NCI-H2196 (cell line): ENCODE data around the gene MGME1.

Experiments
- DNase-seq: peaks from one replicate; lab custom pipeline; 2025; ENCODE audit not compliant: unreplicated experiment; lab: John Stamatoyannopoulos, UW

Gene MGME1, protein sequence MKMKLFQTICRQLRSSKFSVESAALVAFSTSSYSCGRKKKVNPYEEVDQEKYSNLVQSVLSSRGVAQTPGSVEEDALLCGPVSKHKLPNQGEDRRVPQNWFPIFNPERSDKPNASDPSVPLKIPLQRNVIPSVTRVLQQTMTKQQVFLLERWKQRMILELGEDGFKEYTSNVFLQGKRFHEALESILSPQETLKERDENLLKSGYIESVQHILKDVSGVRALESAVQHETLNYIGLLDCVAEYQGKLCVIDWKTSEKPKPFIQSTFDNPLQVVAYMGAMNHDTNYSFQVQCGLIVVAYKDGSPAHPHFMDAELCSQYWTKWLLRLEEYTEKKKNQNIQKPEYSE

DNA sequence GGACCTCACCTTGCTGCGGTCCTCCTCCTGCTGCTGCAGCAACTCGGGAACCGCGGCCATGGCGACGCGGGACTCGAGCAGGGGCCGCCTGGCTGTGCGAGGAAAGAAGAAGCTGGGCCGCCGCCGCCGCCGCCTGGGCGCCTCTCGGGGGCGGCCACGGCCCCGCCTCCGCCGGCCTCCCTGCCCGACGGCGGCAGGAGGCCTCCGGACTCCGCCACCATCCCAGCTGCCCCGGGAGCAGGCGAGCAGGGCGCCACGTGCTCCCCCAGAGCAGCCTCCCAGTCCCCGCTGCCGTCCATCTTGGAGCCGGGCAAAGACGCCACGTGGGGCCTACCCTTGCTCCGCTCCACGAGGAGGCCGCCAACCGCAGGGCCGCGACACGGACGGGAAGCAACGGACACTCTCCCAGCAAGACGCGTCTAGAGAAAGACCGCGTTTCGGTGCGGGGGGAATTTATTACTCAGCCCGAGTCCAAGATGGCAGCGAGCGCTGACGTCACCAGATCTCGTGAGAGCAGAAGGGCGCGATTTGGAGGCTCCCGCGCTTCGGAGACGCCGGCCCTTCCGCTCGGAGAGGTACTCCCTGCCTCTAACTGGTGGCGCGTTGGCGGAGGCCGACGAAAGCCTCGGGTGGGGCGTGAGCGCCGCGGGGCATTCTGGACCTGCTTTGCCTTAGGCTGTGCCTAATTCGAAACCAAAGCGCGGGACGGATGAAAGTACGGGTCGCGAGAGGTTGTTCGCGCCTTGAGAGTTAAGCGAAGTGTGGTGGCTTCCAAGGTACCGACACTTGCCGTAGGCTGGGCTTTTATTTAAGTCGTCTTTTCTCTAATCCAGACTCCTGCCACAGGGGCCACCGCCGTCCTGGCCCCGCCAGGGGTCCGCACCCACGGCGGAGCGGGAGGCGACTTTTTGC is at the start of gene MGME1, which contains the start of gene SNX5:
TSS of gene MGME1 (plus strand) at position 653 of the 912 bp plus-strand sequence. CDS start 842 bp downstream, outside the sequence.
TSS of gene SNX5 (minus strand) at position 429 of the 912 bp plus-strand sequence. CDS start at position 60, 369 bp downstream.
- peak; percentile 99 for DNase-seq

DNA sequence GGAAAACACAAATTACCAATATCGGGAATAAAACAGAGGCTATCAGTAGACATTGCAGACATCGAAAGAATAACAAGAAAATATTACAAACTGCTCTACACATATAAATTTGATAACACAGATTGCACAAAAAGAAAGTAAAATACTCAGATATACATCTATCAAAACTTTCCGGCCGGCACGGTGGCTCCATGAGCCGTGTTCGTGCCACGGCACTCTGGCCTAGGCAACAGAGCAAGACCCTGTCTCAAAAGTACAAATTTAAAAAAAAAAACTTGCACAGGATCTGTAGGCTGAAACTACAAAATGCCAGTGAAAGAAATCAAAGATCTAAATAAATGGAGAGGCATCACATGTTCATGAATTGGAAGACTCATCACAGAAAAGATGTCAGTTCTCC is 49.7 kb upstream of the MGME1 start:
- no peak for DNase-seq

DNA sequence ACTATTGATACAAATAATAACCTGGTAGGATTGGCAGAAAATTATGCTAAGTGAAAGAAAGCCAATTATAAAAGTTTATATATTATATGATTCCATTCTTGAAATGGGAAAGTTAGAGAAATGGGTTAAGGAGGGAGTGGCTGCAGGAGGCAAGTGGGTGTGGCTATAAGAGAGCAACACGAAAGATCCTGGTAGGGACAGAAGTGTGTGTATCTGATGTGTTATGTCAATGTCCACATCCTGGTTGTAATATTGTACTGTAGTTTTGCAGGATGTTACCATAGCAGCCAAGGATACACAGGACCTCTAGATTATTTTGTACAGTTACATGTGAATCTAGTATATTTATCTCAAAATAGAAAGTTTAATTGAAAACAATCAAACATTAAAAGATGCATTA is 47.0 kb upstream of the MGME1 start:
- no peak for DNase-seq

DNA sequence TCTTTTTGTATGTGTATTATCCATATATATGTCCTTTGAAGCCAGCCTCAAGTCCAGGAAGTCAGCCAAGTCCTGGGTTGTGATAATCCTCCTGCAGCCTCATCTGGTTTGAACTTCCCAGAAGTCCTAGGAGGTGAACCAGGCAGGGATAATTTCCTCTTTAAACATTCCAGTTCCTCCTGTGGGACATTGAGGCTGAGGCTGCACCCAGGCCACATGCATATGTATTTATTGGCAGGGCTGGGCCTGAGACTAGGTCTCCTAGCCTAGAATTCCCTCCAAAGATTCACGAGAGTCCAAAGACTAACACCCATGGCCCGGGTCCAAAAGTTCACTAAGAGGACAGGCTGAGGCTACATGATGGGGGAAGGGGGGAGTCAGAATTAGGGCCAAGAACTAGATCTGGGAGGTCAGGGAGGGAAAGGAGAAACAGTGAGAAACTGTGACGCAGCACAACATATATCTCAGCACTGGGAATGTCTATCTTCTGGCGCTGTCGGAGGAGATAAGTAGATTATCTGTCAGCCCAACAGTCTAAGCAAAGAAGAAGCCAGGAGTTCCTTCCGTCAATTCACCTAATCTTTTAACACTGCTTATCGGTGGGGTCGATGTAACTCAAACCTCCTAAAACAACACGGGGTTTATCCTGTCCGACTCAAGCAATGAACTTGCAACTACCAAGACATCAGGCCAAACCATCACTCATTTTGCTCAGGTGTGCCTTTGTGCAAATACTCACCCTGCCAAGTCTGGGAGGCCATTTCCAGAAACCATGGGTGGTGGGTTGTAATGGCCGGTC is 43.5 kb upstream of the MGME1 start:
- no peak for DNase-seq

DNA sequence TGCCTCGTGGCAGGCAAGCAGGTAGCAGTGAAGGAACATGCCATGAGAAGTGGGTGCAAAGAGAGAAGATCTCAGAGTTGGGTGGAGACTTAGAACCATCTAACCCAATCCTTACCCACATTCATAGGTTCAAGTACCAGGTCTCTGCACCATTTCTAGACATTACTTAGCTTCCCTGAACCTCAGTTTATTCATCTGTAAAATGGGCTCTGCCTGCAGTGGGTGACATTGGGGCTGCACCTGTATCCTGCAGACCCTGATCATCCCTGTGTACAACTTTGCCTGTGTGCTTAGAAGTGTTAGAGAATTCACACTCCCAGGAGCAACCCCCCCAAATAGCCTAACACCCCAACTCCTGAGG is 42.9 kb upstream of the MGME1 start:
- DNase-seq, result no peak

DNA sequence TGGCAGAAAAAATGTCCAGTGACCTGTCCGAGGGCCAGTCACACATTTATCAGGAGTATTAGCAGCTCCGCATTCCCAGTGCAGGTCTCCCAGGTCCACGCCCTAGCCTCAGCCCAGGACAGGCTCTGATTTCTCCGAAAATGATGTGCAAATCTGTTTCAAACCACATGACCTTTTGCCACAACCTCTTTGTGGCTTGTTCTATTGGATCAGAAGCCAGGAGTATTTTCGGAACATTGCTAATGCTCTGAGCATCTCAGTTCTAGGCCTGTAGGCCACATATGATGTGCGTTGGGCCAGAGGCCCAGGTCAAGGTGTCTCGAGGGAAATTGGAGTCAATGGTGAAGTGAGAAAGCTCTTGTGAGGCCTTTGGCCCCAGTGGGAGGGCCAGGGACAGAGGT is 40.6 kb upstream of the MGME1 start:
- DNase-seq, result no peak

DNA sequence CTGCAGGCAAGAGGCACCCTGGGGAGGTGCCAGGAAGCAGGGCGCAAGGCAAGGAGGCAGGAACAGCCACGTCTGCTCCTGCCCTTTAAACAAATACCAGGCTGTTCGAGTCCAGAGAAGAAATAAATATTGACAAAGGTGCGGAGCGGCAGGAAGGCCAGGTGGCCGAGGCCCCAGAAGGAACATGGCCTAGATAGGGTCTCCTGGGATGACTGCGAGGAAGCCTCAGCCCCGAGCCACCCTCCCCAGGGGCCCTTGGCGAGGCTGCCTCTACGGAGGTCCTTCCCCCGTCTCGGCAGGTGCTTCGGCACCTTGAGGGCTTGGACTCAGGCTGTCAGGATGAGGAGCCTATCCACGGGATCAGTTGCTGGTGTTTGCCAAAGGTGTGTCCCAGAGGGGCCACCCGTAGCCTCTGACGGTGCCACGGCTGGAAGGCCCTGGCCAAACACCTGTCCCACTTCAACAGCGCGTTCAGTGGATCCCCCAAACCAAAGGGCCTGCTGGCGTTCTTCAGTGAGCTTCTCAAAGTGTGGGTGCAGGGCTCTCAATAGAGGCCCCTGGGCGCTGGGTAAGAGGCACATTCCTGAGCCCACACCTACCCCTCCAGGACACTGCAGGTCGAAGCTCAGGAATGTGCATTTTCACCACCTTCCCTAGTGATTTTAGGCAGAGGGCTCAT is 40.0 kb upstream of the MGME1 start:
- peak; percentile 68 for DNase-seq

DNA sequence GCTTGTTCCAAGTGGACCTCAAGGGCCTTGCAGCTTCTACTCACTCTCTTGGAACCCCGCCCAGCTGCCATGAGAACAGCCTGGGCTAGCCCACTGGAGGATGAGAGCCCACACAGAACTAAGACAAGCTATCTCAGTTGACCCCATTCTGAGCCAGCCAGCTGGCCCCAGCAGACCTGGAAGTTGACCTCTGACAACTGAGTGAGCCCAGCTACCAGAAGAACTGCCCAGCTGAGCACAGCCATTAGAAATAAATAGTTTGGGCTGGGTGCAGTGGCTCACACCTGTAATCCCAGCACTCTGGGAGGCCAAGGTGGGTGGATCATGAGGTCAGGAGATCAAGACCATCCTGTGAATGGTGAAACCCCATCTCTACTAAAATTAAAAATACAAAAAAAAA is 37.3 kb upstream of the MGME1 start:
- DNase-seq, result no peak

DNA sequence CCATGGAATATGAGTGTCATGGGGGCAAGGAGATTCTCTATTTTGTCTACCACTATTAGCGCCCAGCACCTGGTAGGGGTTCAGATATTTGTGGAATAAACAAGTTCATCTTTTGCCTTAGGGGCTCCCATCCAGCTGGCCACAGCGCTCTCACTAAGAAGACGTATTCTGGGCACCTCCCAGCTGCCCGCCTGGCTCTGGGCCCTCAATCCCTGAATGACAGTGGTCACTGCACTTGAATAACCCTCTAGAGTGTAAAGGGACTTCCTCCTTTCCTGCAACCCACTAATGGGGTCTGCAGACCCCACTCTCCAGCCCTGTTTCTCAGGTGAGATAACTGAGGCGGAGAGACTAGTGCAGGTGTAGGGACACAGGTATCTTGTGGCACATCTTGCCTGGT is 36.4 kb upstream of the MGME1 start:
- DNase-seq, result no peak

DNA sequence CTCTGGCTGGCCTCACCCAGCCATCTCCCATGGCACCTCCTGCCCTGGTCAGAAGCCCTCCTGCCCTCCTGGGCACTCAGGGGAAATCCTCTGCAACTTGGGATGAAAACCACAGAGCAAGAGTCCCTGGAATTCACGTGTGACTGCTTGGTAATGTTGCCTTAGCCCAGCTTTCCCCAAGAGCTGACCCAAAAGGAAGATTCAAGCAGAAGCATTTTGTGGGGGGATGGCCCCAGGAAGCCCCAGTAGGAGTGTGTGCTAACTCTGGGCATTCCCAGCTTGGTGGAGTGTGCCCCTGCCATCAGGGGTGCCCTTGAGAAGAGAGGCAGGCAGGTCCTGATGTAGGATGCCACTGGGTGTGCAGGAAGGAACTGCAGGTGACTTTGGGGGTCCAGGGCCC is 35.7 kb upstream of the MGME1 start:
- no peak for DNase-seq

DNA sequence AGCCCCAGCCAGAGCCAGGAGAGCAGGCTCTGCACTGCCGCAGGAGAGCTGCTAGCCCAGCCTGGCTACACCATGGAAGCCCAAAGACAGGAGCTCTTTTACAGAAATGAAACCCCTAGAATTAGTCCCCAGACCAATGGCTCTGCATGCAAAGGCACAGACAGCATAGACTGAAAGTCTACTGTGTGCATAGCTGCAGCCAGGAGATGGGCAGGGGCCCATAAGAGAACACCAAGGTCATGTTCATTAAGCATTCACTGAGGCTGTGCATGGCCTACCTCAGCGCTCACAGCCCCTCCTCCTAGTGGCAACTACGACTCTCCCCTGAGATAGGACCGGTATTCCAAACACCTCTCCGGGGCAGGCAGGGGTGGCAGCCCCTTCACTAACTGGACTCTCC is 35.1 kb upstream of the MGME1 start:
- no peak for DNase-seq

DNA sequence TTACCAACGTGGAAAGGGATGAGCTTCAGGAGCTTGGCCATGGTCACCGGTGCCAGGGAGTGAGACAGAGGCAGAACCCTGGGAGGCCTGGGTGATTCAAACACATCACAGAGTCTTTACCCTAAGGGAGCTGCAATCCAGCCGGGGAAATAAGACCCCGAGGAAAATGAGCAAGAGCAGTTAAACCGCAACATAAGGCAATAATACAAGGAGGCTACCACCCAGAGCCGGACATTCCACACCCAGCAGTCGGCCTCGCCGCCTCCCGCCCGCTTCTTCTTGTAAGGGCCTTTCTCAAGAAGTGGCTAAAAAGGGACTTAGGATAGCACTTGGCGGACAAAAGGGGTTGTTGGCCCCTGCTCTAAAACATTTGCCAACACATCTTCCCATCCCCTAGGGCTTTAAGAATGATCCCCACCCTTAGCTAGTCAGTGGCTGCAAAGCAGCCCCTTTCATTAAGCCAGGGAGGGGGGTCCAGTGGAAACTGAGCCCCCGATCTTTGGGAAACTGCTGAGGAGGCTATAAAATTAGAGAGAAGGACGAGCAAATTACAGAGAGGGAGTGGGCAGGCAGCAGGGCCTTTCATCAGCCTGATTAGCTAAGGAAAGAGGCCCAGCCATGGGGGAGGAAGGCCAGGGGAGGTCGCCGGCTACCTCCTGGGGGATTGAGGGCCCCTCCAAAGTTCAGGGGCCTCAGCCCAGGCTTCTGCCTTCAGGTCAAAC is 34.5 kb upstream of the MGME1 start:
- DNase-seq, result no peak

DNA sequence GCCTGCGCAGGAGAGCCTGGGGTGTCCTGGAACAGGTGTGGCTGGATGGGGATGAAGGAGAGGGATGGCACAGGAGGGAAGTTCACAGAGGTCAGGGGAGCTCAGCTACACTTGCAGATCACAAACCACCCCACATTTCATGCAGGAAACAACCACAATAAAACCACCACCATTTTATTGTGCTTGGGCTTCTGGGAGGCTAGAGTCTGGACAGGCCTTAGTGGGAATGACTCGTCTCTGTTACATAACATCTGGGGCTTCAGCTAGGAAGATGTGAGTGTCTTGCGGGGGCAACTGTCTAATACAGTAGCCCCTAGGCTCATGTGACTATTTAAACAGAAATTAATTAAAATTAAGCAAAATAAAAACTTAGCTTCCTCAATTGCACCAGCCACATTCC is 33.6 kb upstream of the MGME1 start:
- DNase-seq, result no peak

DNA sequence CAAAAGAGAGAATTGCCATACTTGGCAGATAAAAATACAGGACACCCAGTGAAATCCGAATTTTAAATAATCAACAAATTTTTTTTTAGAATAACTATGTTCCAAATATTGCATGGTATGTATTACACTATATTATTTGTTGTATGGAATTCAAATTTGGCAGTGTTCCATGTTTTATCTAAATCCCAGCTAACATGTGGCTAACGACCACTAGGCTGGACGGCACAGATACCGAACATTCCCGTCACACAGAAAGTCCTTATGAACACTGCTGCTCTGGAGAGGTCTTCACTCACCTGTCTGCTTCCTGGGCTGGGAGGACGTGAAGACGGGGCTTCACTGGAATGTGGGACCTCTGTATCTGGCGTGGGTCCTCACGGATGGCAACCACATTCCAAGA is 33.1 kb upstream of the MGME1 start:
- DNase-seq, result no peak

DNA sequence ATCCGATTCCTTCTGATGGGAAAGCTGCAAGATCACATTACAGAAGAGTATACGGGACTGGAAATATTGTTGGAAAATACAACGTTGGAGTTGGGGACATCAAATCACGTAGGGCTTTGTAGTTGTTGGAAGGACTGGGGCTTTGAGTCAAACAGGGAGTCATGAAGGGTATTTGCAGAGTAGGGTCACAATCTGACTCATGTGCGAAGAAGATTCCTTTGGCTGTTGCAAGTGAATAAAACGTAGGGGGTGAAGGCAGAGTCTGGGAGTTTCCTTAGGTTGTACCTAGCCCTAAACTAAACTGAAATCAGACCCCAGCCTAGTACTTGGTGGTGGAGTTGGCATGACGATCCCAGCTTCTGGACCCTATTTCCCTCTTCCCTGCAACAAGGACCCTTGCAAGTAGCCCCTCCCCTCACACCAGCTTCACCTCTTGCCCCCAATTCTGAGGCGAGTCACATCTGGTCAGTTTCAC is 32.5 kb upstream of the MGME1 start:
- no peak for DNase-seq

DNA sequence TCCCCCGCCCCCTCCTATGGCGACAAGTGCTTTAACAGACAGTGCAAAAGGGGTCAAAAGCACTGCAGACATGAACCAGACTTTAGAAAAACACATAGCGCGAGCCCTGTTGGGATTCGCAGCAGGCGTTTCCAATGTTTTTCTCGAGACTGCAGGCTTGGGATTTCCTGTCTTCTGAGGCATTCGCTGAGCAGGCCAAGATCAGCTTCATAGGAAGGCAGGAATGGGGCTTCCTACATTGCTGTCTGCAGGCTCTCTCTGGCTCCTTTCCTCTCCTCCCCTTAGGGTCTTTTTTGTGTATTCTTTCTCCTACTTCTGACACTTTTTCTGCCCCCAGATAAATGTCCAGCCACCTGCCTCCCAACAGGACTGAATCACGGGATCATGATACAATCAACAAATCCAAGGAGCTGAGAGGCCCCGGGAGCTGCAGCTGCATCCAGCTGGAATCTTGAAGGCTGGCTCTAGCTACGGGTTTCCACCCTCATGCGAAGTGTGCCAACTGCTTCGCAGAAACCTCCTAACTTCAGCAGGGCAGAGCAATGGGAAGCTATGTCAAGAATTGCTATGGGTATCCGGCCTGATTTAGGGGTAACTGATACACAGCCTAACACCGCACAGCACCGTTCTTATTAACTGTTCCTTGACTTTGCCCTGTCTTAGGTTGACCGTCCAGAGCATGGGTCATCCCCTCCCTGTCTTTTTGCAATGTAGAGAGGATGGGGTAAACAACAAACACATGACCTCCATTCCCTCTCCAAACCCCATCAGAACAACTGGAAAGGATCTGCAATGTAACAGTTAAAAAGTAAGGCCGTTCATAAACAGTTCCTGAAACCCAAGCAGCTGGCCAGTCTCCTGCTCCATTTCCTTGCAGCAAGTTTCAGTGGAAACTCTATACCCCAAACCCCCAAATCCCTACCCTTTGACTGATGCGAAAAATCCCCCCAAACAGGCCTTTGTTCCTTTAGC is 31.8 kb upstream of the MGME1 start:
- no peak for DNase-seq

DNA sequence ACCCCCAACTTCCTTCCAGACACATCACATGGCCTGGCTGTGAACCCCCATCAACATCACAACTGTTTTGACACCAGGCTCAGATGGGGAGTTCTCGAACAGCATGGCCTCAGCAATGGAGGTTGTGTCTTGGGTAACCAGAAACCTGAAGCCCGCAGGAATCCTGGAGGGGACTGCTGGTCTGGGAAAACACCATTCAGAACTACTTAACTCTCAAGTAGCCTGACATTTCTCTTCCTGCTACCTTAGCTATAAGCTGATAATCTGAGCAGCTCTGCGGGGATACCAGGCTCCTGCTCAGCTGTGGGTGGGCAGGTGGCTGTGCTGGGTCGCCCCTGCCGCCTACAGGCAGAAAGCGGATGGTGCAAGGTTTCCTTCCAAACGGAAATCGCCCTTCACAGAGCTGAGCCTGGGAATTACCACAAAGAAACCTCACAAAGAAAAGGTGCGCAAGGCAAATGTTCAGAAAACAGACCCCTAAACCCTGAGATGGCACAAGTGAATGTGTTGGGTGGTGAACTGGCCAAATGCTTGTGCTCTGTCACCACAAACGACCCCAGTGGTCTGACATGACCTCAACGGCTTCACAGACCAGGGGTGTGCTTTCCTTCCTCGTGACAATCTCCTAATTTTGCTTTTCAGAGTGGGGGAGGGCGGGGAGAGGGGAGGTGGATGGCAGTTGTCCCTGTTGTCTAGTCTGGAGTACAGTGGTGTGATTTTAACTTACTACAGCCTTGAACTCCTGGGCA is 29.8 kb upstream of the MGME1 start:
- DNase-seq, result peak; percentile 81

DNA sequence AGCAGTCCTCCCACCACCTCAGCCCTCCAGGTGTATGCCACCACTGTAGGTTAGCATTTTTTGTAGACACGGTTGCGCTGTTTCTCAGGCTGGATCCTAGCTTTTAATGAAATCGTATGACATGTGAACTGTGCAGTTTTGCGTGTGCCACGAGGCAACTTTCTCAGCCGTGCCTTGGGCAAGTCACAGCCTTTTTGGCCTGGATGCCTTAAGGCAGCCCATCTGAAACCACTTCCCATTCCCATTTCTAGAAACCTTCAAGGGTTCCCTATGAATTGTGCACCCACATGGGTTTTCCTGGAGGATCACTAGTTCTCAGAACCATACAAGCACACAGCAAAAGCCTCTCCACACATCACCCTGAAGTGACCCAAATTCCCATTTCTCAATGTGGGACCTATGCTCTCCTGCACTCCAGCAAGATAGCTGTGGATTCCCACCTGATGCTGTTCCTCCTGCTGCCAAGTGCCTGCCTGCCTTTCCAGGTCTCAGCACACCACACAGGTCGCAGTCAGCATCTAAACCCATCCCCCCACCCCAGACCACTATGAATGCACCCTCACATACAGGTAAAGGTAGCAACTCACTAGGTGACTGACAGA is 29.1 kb upstream of the MGME1 start:
- DNase-seq, result no peak
